Measurements from ENCODE around the gene UFC1. TPM values are rescaled to one million over a fixed set of nuclear protein-coding genes. Genes with fewer than 3 reads are reported as not detected.
A peak's percentile ranks its signal among the peaks of the same experiment; 100 is the strongest.

The UFC1 gene
- total and polyA plus RNA-seq, 4 donors = 99.6 to 149 (median 112) TPM

- Histone ChIP-seq H3K4me1 (ENCODE audit: control insufficient read depth in 5 of 5, insufficient read depth in 5 of 5, low read length in 5 of 5) (peaks cover 6 to 68% (median 40%) of the 10 kb centered on the region in 5 donors), H3K9ac (ENCODE audit: insufficient read depth in 1 of 2, low read length in 2 of 2) (peak overlapping the region; percentile 6 to 86), H3K27ac (ENCODE audit: low read depth in 1 of 2, low read length in 1 of 2) (peak overlapping the region; percentile 94 to 99), H3K36me3 (ENCODE audit: control insufficient read depth in 4 of 4, insufficient read depth in 4 of 4, low read length in 4 of 4) (peaks cover 0 to 14% (median 7%) of the 10 kb centered on the region in 4 donors), H3K9me3 (ENCODE audit: control insufficient read depth in 4 of 4, insufficient read depth in 3 of 4, low read length in 3 of 4) (no peaks in the 10 kb centered on the region), H3K27me3 (ENCODE audit: control insufficient read depth in 3 of 3, insufficient read depth in 3 of 3, low read length in 2 of 3) (no peaks in the 10 kb centered on the region), H3K4me3 (no peak overlapping the region)
- TF ChIP-seq CTCF (IDR thresholded peaks at IDR 0.05; ENCODE audit: control extremely low read depth, extremely low read depth) = no peak
- WGBS, 2 donors = 50% methylated on average over 13 of the region's 13 CpGs
- ATAC-seq (ENCODE audit: insufficient read depth, low FRiP score) (peak; percentile 27), DNase-seq (peak in 1 of 3 donors; percentile 82)
These were observed 47.4 kb downstream of the UFC1 start for GRCh38 chr1:161200992-161201835.

GRCh38 chr1:161201836-161202712 is 48.3 kb downstream of the UFC1 start, which contains the start of gene NDUFS2:
TSS of gene NDUFS2 (plus strand) at chr1:161202367. CDS start at chr1:161202386, 19 bp downstream.
- Histone ChIP-seq H3K9me3 (ENCODE audit: control insufficient read depth in 4 of 4, insufficient read depth in 3 of 4, low read length in 3 of 4) (no peaks in the 10 kb centered on the region), H3K36me3 (ENCODE audit: control insufficient read depth in 4 of 4, insufficient read depth in 4 of 4, low read length in 4 of 4) (peaks cover 3 to 22% (median 14%) of the 10 kb centered on the region in 4 donors), H3K27me3 (ENCODE audit: control insufficient read depth in 3 of 3, insufficient read depth in 3 of 3, low read length in 2 of 3) (no peaks in the 10 kb centered on the region), H3K27ac (ENCODE audit: low read depth in 1 of 2, low read length in 1 of 2) (peak within 1 kb of the TSS; percentile 94 to 99), H3K4me1 (ENCODE audit: control insufficient read depth in 5 of 5, insufficient read depth in 5 of 5, low read length in 5 of 5) (peaks cover 9 to 62% (median 40%) of the 10 kb centered on the region in 5 donors), H3K9ac (ENCODE audit: insufficient read depth in 1 of 2, low read length in 2 of 2) (peak within 1 kb of the TSS; percentile 78 to 89), H3K4me3 (peak within 1 kb of the TSS; percentile 84)
- no peak for TF ChIP-seq CTCF (IDR thresholded peaks at IDR 0.05; ENCODE audit: control extremely low read depth, extremely low read depth)
- ATAC-seq (ENCODE audit: insufficient read depth, low FRiP score) = peak; percentile 90
- 2% methylated on average over 52 to 53 of the region's 53 CpGs for WGBS, 2 donors
- peak; percentile 99 to 100 (median 100) for DNase-seq

GRCh38 chr1:161206411-161207140 is 52.8 kb downstream of the UFC1 start:
- ATAC-seq (ENCODE audit: insufficient read depth, low FRiP score) = no peak
- Histone ChIP-seq H3K27ac (ENCODE audit: low read depth in 1 of 2, low read length in 1 of 2) (peak overlapping the region; percentile 47 to 75), H3K27me3 (ENCODE audit: control insufficient read depth in 3 of 3, insufficient read depth in 3 of 3, low read length in 2 of 3) (no peaks in the 10 kb centered on the region), H3K36me3 (ENCODE audit: control insufficient read depth in 4 of 4, insufficient read depth in 4 of 4, low read length in 4 of 4) (peaks cover 15 to 57% (median 40%) of the 10 kb centered on the region in 4 donors), H3K4me3 (no peak overlapping the region), H3K9me3 (ENCODE audit: control insufficient read depth in 4 of 4, insufficient read depth in 3 of 4, low read length in 3 of 4) (no peaks in the 10 kb centered on the region), H3K4me1 (ENCODE audit: control insufficient read depth in 5 of 5, insufficient read depth in 5 of 5, low read length in 5 of 5) (peaks cover 5 to 19% (median 9%) of the 10 kb centered on the region in 5 donors), H3K9ac (ENCODE audit: insufficient read depth in 1 of 2, low read length in 2 of 2) (no peak overlapping the region)
- peak in 1 of 3 donors; percentile 53 for DNase-seq
- WGBS, 2 donors = 85 to 90% methylated on average over 12 of the region's 12 CpGs
- no peak for TF ChIP-seq CTCF (IDR thresholded peaks at IDR 0.05; ENCODE audit: control extremely low read depth, extremely low read depth)

Measured in lung (tissue), 12 donors.